Activated CD4-positive, alpha-beta T cell treated with anti-CD3 and anti-CD28 coated beads, Interleukin-2, amount 50 U/mL, for 24 hours (primary cell): ENCODE data around the gene LOXL4.
"Not testable (repeated sequence)": the region's sequence is repeated elsewhere in the genome, so short reads cannot be mapped to it uniquely, and the experiment has no call there.

Experiments used
- DNase-seq, 2 donors: peaks; one replicate each; pipeline ENCODE4 v3.0.0-alpha.2; 2020; ENCODE audit warnings: low read depth in 1 of 2, low spot score in 1 of 2

Gene LOXL4

DNA sequence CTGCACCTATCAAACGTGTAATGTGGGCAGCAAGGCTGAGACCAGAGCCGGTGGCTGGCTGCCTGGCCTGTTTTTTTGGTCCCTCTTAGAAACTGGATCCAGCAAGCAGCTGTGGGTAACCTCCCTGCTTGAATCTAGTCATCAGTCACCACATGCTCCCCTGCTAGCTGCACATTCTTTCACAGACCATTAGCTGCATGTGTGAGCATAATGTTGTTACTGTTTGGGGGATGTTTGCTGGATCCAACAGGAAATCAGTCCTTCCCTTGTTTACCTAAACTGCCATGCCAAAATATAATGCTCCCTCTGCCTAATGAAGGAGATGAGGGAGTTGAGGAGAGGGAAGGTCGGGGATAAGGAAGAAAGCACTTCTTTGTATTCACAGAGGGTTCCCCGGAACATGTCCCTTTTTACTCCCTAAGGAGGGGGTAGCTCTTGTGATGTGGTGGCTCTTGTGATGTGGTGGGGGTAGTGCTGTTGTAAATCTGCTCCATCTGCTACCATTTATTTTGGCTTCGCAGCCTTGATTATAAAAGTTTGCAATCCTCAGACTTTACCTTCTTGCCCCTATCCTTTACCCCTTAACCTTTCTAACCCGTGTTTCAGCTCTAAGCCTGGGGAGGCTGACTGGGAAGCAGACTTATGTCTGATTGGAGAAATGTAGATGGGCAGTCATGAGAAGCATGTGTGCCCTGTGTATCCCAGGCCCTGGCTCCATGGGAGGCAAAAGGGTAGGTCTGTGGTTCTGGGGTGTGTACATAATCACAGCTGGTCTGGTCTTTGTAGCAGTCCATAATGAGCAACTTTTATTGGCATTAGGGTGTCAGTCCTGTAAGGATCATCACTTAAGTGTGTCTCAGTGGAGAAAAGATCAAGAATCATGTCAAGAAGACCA lies 20.8 kb downstream of the LOXL4 start:
- DNase-seq: no peak

DNA sequence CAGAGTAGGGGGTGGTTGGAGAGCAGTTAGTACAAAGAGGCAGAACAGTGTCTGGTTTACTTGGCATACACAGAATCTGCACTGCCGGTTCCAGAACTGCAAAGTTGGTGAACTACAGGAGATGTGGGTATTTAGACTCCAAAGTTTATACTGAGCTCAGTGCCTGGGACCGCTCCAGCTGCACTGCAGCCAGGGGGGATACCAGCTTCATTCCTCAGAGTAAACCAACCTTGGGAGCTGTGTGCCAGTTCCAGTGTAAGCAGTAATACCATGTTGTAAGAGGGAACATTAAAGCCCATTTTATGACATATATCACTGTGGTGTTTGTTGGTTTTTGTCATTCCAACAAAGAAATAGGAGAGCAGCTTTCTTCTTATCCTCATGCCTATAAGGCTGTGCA lies 23.4 kb downstream of the LOXL4 start:
- DNase-seq: no peak

DNA sequence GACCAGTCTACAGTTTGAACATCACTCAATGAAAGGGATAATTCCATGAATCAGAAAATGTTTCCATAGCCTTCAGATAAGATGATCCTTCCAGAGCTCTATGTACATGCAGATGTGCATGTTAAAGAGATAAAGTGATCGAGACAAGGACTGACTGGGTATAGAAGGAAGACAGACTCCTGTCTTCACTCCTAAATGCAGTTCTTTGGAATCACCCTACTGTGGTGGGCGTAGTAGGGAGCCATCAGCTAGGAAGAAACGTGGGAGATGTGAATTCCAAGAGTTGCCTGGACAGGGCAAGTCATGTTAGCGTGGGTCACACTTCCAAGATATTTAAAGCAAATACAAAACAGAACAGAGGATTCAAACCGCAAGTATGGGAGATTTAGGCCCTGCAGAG lies 23.9 kb downstream of the LOXL4 start:
- DNase-seq: no peak

DNA sequence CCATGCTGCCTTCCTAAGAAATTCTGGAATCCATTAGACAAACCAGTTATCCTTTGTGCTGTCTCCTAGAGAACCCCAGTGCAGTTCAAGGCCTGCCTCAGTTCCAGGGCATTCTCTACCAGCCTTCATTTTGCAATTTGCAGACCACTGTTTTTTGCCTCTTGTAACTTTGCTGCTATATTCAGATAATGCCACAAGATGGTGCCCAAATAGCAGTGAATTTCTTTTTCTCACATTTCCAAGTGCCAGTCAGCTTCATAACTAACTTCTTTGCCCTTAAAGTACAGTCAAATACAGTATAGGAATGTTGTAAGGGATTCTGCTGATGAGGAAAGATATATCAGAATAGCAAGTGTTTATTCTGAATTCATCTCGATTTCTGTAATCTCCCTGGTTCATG lies 25.2 kb downstream of the LOXL4 start:
- DNase-seq: no peak

DNA sequence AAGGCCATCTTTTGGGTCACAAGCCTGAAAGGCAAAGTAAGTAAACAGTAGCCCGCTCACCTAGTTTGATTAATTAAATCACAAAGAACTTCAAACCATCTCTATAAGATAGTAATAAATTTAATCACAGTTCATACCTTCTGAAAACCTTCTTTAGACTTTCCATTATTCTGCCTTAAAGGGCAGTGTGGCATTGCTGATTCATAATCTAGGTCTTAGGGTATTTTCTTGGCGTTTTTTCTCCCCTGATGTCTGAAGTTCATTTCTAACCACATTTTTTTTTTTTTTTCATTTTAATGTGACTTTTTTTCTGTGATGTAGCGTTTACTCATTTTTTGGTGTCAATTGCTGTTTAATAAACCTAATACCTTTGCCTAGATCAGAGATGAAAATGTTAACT lies 27.5 kb downstream of the LOXL4 start:
- DNase-seq: no peak

DNA sequence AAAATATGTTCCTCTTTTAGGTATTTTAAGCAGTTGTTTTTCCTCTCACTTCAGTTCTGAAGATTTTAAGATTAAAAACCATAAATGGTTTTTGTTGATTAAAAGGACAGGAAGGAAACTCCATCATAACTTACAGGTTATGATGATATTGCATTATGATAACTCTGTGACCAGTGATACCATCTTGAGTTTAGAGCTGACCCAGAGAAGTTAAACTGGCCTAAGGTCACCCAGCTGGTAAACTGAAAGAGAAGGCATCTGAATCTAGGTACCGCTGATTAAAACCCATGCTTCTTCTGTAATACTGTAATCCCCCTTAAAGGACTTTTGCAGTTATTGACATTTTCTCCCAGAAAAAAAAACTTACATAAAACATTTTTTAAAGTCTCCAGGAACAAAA lies 29.6 kb downstream of the LOXL4 start:
- DNase-seq: no peak

DNA sequence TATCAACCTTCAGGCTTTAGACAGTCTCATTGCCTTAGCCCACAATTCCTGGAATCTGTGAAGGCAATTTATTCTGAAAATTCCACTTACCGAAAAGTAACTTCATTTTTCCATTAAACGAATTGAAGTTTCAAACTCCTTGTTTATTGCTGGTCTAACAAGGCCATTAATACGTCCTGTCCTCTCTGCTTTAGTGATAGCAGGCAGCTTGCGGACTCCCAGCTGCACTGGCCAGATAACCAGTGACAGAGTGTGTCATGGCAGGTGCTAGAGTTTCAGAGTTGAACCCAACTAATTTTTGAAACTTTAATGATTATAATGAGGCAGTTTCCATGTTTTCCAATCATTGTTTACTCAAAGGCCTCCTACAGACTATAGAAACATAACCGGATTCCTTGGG lies 31.1 kb downstream of the LOXL4 start:
- DNase-seq: no peak

DNA sequence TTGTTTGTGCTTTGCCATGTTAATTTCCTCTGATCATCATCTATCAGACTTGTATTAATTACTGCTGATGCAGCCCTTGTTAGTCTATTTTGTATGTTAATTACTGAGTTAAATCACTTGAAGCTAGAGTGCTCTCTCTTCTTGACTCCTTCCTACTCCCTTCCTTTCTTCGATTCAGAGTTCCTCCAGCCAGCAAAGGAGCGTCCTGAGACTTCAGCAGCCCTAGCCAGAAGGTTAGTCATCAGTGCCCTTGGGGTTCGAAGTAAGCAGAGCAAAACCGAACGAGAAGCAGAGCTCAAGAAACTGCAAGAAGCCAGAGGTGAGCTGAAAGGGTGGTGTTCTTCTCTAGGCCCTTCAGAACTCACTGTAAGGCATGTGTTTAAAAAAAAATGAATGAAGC lies 32.1 kb downstream of the LOXL4 start:
- DNase-seq: no peak

DNA sequence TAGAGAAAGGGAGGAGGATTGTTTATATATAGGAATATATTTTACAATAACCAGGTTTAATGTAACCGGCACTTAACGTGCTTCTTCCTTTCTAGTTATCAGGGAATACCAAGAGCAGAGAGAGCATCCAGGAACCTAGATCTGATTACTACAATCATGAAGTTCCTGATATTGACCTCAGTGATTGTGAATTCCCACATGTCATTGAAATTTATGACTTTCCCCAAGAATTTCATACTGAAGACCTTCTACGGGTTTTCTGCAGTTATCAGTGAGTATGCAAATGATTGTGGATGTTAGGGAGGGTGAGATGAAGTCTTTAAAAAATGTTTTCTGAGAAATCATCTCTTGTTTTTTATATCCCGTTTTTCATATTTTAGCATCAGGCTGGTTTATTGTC lies 36.6 kb downstream of the LOXL4 start:
- DNase-seq: no peak

DNA sequence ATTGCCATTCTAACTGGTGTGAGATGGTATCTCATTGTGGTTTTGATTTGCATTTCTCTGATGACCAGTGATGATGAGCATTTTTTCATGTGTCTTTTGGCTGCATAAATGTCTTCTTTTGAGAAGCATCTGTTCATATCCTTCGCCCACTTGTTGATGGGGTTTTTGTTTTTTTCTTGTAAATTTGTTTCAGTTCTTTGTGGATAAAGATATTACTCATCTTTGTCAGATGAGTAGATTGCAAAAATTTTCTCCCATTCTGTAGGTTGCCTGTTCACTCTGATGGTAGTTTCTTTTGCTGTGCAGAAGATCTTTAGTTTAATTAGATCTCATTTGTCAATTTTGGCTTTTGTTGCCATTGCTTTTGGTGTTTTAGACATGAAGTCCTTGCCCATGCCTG lies 39.7 kb downstream of the LOXL4 start:
- DNase-seq: not testable (repeated sequence)

DNA sequence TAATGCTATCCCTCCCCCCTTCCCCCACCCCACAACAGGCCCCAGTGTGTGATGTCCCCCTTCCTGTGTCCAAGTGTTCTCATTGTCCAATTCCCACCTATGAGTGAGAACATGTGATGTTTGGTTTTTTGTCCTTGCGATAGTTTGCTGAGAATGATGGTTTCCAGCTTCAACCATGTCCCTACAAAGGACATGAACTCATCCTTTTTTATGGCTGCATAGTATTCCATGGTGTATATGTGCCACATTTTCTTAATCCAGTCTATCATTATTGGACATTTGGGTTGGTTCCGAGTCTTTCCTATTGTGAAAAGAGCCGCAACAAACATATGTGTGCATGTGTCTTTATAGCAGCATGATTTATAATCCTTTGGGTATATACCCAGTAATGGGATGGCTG lies 40.3 kb downstream of the LOXL4 start:
- DNase-seq: not testable (repeated sequence)

DNA sequence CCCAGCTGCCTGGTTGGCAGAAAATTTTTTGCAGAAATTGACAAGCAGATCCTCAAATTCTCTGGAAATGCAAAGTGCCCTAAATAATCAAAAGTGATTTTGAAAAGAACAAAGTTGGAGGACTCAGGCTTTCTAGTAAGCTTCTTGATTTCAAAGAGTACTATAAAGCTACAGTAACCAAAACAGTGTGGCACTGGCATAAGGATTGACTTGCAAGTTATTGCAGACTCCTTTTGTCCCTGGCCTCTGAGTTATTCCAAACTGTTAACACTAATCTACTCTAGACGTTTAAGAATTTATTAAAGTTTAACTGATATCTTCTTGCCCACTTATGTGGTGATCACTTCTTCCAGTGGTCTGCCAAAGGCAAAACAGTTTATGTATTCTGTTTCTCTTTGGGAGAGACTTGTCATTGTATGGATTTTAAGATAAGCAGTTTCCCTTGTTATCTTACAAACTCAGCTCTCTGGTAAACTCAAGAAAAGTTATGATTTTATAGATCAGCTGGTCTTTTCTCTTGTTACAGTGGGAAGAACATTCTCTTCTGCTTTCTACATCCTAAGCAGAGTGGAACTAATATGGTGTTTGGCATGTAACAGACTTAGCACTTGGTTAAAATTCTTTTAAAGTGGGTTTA lies 41.4 kb downstream of the LOXL4 start:
- DNase-seq: no peak

DNA sequence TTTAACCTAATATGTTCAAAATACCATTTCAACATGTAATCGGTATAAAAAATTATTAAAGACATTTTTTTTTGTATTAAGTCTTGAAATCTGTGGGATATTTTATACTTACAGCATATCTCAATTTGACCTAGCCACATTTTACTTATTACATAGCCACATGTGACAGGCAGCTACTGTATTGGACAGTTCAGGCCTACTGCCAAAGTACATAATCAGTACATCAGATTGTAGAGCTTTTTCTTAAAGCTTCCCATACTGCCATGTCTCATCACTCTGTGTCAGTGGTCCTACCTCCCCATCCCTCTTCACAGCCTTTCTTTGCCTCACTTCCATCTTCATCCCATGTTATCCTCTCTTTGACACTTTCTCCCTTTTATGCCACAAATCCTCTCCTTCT lies 43.0 kb downstream of the LOXL4 start:
- DNase-seq: no peak

DNA sequence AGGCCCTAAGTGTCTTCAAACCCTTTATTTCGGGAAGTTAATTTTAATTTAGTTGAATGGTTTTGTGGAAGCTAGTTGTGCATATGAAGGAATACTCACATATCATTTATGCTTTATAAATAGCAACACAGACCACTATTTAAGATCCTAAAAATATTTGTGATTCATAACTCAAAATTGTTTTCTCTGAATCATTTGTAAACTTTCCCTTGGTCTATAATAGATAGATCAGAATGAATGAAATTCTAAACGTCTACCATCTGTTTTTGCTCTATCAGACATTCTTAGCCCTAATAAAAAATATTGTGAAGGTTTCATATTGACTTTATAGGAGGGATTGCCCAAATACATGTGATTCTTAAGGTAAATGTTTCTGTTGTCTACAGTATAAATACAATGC lies 43.5 kb downstream of the LOXL4 start:
- DNase-seq: no peak

DNA sequence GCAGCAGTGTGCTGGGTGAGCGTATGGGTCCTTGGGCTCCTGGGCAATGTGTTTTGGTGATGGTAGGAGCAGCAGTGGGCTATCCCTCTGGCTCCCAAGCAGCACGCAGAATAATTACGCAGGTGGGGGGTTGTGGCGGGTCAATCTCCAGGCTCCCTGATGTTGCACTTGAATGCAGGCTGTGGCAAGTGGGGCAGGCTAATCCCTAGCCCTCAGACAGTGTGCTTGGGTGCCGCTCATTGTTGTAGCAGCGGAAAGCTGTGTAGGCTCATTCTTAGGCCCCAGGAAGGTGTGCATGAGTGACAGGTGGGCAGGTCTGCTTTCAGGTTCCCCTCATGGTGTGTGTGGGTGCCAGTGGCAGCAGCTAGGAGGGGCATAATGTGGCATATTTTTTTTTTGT lies 44.1 kb downstream of the LOXL4 start:
- DNase-seq: no peak

DNA sequence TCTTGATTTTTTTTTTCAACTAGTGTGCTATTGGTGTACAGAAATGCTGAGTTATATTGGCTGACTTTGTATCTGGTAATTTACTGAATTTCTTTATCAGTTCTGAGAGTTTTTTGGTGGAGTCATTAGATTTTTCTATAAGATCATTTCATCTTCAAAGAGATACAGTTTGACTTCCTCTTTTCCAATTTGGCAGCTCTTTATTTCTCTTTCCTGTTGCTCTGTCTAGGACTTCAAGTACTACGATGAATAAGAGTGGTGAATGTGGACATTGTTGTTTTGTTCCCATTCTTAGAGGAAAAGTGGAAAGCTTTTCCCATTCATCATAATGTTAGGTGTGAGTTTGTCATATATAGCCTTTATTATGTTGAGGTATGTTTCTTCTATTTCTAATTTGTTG lies 50.2 kb downstream of the LOXL4 start:
- DNase-seq: no peak

DNA sequence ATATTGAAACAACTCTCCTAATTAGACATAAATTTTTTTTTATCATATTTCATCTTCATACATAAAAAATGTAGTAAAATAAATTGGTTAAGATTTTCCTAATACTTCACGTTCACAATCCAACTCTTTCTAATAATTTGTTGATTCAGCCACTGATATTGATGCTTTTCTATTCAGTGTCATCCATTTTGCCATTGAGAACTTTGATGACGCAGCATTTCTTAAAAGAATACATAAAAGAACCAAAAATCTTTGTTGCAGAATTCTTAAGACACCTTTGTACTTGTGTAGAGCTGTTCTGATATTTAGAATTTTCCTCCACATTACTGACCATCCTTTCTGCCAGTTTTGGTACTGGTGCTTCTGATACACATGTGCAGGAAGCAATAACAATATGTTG lies 52.6 kb downstream of the LOXL4 start:
- DNase-seq: no peak

DNA sequence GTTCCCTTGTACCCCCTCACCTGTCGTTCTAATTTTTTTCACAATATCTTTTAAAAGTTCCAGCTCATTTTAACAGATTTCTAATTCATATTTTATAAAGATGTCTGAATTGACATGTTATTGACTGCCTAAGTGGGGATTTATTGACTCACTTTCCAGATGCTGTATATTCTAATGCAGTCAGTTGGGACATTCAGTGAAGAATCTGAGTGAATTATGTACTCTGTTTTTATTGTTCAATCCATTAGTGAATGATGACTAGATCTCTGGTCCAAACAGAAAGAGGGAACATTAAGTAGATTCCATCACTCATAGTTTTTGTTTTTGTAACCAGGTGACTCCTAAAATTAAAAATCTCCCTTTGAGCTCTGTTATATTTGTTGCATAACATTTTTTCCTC lies 54.3 kb downstream of the LOXL4 start:
- DNase-seq: no peak

DNA sequence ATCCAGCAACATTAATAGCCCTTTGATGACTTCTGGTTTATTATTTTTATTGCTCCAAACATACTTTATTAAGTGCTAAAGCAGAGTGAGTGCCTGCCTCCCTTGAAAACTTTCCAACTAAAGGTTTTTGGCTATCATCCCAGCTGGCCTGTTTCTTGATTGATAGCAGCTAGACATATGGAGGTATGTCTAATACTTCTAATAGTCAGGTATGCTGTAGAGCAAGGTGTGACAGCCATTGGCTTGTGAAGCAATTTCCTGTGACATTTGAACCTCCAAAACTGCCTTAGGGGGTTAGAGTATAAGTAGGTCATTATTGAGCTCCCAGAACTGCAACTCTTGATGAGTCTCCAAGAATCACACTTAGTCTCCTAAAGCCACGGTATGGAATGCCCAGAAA lies 55.8 kb downstream of the LOXL4 start:
- no peak for DNase-seq

DNA sequence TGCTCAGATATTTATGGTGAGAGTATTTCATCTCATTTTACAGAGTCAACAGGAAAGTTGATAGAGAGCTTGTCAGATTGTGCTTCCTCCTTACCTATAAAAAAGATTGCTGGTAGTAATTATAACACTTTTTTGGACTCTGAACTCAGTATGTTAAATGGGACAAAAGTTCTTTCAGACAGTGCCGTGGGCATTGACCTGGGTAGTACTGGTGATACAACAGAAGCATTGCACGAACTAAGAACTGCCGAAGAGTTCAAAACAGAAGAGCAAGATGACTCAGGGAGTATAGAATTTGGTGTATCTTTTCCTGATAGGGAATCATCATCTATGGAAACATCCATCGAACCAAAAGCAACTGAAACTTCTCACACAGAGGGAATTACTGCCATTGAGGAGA lies 58.6 kb downstream of the LOXL4 start:
- no peak for DNase-seq

DNA sequence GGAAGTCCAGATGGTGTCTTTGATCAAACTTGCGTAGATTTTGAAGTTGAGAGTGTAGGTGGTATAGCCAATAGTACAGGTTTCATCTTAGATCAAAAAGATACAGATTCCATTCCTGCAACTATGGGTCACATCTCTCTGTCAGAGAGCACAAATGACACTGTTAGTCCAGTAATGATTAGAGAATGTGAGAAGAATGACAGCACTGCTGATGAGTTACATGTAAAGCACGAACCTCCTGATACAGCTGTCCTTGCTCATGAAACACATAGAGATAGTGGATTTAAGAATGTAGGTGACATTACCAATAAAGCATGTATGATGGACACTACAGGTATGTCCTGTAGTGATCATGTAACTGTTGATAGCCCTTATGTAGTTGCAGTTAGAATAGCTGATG lies 59.1 kb downstream of the LOXL4 start:
- DNase-seq: no peak

DNA sequence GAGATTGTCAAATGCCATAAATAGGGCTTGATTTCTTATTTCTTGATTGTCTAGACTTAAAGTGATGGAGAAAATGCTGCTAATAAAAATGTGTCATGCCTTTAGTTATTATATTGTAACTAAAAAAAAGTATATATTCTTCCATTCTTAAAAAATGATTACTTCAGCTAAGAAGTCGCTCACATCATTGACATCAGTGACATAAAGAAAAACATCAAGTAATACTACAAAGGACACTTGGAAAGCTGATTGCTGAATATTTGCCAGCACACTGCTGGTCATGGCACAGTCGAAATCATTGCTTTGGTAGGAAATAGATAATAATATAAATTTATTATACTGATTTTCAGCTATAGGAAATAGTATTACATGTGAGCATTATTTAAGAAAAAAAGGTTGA lies 62.6 kb downstream of the LOXL4 start:
- no peak for DNase-seq

DNA sequence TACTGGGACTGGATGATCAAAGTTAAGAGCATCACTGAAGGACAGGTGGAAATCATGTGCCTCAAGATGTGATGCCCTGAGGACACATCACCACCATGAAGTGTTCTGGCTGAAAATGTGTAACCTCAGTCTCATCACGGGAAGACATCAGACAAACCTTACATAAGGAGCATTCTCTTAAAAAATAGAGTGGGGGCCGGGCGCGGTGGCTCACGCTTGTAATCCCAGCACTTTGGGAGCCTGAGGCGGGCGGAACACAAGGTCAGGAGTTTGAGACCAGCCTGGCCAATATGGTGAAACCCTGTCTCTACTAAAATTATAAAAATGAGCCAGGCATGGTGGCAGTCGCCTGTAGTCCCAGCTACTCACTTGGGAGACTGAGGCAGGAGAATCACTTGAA lies 65.6 kb downstream of the LOXL4 start:
- DNase-seq: no peak
